HepG2 (cell line): Measurements from ENCODE around the gene NDP. TPM values are rescaled to one million over a fixed set of nuclear protein-coding genes. Genes with fewer than 3 reads are reported as not detected.

Experiments
- CEBPB ChIP-seq: IDR thresholded peaks from 2 replicates; pipeline ENCODE4 v1.6.1; 2011; ENCODE audit warnings: low read depth, low read length, improper control_type of control experiment, borderline replicate concordance
- HNF1A ChIP-seq, 2 experiments: sonication (generic) in 1 of 2; formaldehyde crosslinking in 1 of 2; IDR thresholded peaks; 2 replicates each; pipeline versions ENCODE4 v1.4.0 to v1.6.1; 2016 to 2020; ENCODE audit warnings: borderline replicate concordance in 1 of 2, low read depth in 1 of 2, mild to moderate bottlenecking in 1 of 2, missing genetic modification reagents in 1 of 2
- MAFK ChIP-seq, 2 experiments: IDR thresholded peaks in 1 of 2; conservative IDR thresholded peaks in 1 of 2; 2 replicates each; pipeline ENCODE4 v1.6.1; 2011; ENCODE audit warnings: improper control_type of control experiment in 2 of 2, low read length in 2 of 2
- THAP11 ChIP-seq: IDR thresholded peaks from 2 replicates; pipeline ENCODE4 v1.6.1; 2016; ENCODE audit warnings: missing biosample characterization, missing genetic modification reagents
- ZBTB10 ChIP-seq: sonication (generic); formaldehyde crosslinking; IDR thresholded peaks from 2 replicates; pipeline ENCODE4 v1.4.0; 2020; ENCODE audit warnings: missing genetic modification reagents, borderline replicate concordance
- ZNF329 ChIP-seq: sonication (generic); formaldehyde crosslinking; IDR thresholded peaks from 2 replicates; pipeline ENCODE4 v1.9.0; 2021; ENCODE audit warnings: low read depth, mild to moderate bottlenecking, missing genetic modification reagents
- ZNF75D ChIP-seq: sonication (generic); formaldehyde crosslinking; IDR thresholded peaks from 2 replicates; pipeline ENCODE4 v1.8.1; 2023; ENCODE audit warnings: missing genetic modification reagents, mild to moderate bottlenecking, borderline replicate concordance
- polyA plus RNA-seq, 8 experiments: library from polyadenylated mRNA; depleted of rRNA in 3 of 8; stranded (reverse) in 7 of 8; unstranded in 1 of 8; fragments of >200 nt; fragmentation: Illumina TruSeq in 4 of 8; extraction: Trizol in 4 of 8; gene quantifications; 2 replicates each; pipeline versions ENCODE4 v1.2.1 to v1.2.3, GENCODE V29; 2011 to 2016; ENCODE audit warnings: low read depth in 4 of 8, missing spikeins in 1 of 8, mixed read lengths in 1 of 8; ENCODE audit not compliant: insufficient read depth in 1 of 8
- total RNA-seq, 5 experiments: library from RNA; depleted of rRNA; stranded (reverse); fragments of >200 nt; fragmentation: Illumina TruSeq; extraction: Trizol; gene quantifications; 2 replicates each; pipeline ENCODE4 v1.2.3, GENCODE V29; 2016; ENCODE audit warnings: low read depth in 1 of 5
- TF ChIP-seq, protein P1 (sequence below), 2 experiments: sonication (generic) in 1 of 2; formaldehyde crosslinking in 1 of 2; IDR thresholded peaks; 2 replicates each; pipeline versions ENCODE4 v1.6.1 to v1.9.0; 2014 to 2022; ENCODE audit warnings: antibody characterized with exemption in 1 of 2, borderline replicate concordance in 1 of 2, inconsistent platforms in 1 of 2, low read depth in 1 of 2, missing genetic modification reagents in 1 of 2

NDP gene
- total and polyA plus RNA-seq, 2 of the 13 experiments (the other 11 are each of a cell fraction or from before 2014, with no cell fraction given): not detected

DNA sequence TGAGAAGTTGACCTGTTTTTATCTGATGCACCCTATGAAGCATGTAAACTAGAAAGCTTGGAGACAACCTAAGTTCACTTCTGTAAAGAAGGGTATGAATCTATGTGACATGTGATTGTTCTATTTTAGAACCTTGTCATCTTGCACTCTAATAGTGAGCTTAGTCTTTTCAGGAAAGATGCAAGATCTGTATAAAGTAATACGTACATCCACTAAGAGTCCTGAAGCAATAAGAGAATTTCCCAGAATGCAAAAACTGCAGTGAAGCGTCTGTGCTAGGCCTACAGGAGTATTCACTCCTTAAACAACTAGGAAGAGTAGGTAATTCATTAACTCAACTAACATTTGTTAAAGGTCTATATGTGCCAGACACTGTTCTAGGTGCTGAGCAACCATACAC lies 23.3 kb upstream of the NDP start (continued):
- TF ChIP-seq ZBTB10 (CRISPR knock-in tag): no peak
- no peak for TF ChIP-seq HNF1A (IDR thresholded peaks at IDR 0.05; ENCODE audit: low read depth)
- no peak for TF ChIP-seq HNF1A (CRISPR knock-in tag; IDR thresholded peaks at IDR 0.05; ENCODE audit: borderline replicate concordance)
- no peak for TF ChIP-seq ZNF75D (CRISPR knock-in tag)
- TF ChIP-seq, protein P1, sequence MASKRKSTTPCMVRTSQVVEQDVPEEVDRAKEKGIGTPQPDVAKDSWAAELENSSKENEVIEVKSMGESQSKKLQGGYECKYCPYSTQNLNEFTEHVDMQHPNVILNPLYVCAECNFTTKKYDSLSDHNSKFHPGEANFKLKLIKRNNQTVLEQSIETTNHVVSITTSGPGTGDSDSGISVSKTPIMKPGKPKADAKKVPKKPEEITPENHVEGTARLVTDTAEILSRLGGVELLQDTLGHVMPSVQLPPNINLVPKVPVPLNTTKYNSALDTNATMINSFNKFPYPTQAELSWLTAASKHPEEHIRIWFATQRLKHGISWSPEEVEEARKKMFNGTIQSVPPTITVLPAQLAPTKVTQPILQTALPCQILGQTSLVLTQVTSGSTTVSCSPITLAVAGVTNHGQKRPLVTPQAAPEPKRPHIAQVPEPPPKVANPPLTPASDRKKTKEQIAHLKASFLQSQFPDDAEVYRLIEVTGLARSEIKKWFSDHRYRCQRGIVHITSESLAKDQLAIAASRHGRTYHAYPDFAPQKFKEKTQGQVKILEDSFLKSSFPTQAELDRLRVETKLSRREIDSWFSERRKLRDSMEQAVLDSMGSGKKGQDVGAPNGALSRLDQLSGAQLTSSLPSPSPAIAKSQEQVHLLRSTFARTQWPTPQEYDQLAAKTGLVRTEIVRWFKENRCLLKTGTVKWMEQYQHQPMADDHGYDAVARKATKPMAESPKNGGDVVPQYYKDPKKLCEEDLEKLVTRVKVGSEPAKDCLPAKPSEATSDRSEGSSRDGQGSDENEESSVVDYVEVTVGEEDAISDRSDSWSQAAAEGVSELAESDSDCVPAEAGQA (IDR thresholded peaks at IDR 0.05; ENCODE audit: low read depth): no peak
- TF ChIP-seq, protein P1 (CRISPR knock-in tag; IDR thresholded peaks at IDR 0.05; ENCODE audit: borderline replicate concordance): no peak
- TF ChIP-seq CEBPB: no peak
- TF ChIP-seq THAP11 (CRISPR knock-in tag): no peak
- TF ChIP-seq MAFK (conservative IDR thresholded peaks at IDR 0.05 in 1 of 2, IDR thresholded peaks at IDR 0.05 in 1 of 2; ENCODE audit: low read length in 2 of 2): no peak
- no peak for TF ChIP-seq ZNF329 (CRISPR knock-in tag)
- TF ChIP-seq, all 625 proteins: peak for 0
